Measurements from ENCODE around the gene TGFBR3.
"Not testable (repeated sequence)": the region's sequence is repeated elsewhere in the genome, so short reads cannot be mapped to it uniquely, and the experiment has no call there.

TGFBR3 gene

GRCh38 chr1:91881280-91881679, 4.7 kb downstream of the TGFBR3 start:
- no peak for DNase-seq

DNA sequence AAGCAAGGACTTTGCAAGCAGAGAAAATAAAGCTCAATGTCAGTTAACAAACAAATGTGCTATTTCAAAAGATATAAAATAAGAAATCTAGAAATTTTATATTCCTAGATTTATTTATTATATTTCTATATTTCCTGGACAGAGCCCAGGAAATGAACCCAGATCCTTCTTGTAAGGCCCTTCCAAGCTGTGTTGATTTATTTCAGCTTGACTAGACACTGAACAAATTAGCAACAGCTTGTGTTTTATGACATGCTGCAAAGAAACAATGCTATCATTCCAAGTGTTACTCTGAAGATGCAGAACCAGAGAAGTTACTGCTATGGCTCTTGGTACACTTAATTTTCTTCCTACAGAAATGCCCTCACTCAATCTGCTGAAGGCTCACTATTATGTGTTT, 6.2 kb downstream of the TGFBR3 start:
- DNase-seq: no peak

DNA sequence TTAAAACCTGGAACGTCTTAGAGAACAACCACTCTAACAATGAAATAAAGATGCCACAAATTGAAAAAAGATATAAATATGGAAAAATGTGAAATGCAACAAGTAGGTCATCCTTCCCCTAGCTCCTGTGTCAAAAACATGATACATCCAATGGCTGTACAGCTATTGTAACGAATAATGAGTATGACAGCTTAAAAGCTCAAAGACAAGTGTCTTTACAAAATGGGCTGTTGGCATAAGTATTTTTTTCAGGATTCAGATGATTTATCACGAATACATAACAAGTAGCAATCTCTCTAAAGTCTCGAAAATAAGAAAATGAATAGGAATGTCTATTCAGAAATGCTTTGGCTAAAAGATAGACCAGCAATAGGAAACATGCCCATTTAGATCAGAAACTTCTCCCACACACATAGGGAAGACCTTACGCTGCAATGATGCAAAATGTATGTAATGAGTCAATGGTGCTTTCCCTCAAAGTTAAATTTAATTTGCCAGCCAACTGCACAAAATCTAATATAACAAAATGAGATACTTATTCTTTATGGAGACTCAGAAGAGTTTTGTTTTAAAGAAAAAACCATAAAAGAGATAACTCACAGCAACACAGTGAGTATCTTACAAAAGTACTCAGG, 8.3 kb downstream of the TGFBR3 start:
- no peak for DNase-seq

DNA sequence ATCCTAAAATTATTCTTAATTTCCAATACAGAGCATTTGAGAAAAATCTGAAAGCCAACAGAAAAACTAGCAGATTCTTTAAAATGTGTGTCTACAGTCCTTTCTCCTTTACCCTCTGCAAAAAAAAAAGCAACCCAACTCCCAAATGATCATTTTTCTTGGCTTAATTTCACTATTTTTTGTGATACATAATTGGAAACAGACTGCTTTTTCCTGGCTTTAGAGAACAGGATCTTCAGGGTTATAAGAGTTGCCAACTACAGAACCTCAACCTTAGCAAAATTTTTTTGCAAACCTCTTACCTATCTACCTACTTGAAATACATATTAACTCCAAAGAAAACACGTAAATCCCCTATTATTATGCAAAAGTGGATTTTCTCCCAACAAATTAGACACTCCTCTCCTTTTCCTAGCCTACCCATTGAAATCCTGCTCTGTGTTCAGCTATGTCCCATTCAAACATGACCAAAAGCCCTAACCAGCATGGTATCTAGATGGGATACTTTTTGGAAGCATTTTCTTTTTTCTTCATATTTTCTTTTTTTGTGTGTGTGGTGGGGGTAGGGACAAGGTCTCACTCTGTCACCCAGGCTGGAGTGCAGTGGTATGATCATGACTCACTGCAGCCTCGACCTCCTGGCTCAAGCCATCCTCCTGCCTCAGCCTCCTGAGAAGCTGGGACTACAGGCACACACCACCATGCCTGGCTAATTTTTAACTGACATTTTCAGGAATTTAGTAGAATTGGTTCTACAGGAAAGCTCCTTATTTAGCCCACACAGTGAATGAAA, 9.0 kb downstream of the TGFBR3 start:
- DNase-seq: no peak

- DNase-seq: no peak
Observed at GRCh38 chr1:91876040-91876470, 9.9 kb downstream of the TGFBR3 start.

- DNase-seq: no peak
Observed at GRCh38 chr1:91874167-91874566, 11.8 kb downstream of the TGFBR3 start.

DNA sequence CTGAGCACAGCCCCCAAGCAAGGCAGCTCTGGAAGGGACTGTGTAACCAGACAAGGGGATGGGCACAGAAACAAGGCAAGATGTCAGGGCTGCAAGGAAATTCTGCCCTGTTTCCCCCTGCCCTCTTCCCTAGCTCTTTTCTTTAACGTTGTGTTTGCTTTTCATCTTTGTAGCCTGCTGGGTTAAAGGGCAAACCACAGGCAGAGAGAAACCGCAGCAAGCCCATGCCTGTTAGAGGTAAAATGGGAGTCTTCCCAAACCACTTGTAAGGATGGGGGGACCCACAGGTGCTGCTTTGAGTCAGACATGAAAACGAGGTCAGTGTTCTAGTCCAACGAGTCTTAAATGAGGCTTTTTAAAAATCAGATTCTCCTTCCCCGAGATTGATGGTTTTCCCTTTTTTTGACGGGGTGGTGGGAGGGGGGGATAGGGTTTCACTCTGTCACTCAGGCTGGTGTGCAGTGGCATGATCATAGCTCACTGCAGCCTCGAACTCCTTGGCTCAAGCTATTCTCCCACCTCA, 13.3 kb downstream of the TGFBR3 start:
- DNase-seq: no peak

- no peak for DNase-seq
Observed at GRCh38 chr1:91872000-91872399, 14.0 kb downstream of the TGFBR3 start.

GRCh38 chr1:91870322-91870721, 15.6 kb downstream of the TGFBR3 start:
- DNase-seq: no peak

- no peak for DNase-seq
Observed at GRCh38 chr1:91866425-91866824, 19.5 kb downstream of the TGFBR3 start.

DNA sequence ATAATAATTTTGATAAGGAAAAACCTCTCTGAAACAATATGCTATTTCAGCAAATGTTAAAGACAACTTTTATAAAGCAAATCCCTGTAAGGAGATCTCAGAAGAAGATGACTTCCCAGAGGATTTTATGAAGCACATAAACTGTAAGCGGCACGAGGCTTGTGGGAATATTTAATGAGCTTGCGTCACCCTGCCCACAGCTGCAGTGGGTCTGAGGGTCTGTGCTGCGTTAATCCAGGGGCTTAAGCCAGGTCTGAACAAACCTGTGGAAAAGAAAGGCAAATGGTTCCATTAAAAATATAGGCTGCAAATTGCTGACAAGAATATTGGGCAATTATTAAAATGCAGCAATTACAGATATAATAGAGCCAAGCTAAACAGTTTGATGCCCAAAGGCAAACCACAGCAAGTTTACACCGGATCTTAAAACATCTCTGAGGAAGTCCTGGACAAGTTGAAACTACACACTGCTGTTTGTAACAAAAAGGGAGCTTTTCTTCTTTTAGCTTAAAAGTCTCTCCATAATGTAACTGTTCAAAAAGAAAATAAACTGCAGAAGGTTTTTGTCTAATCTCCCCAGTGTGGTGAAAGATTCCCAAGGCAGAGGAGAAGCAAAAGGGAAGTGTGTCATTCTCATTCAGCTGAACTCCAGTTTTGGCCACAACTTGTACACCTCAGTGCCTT, 21.8 kb downstream of the TGFBR3 start:
- DNase-seq: no peak

- DNase-seq: no peak
Observed at GRCh38 chr1:91863498-91863897, 22.5 kb downstream of the TGFBR3 start.

DNA sequence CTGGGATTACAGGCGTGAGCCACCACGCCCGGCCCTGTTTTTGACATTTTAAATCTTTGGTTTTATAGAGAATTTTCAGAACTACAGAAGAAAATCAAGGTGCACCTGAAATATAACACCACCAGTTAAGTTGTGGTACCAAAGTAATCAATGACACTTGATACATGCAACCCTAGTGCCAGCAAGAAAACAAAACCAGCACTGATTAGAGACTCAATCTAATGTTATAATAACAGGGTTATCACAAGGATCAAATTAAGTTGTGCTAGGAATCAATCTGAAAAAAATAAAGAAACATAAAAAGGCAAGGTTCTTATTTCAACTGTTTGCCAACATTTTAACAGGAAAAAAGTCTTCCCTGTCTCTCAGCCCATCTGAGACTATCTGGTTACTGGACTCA, 23.8 kb downstream of the TGFBR3 start:
- no peak for DNase-seq

- DNase-seq: no peak
Observed at GRCh38 chr1:91857557-91858239, 28.3 kb downstream of the TGFBR3 start.

GRCh38 chr1:91856996-91857395, 29.0 kb downstream of the TGFBR3 start:
- DNase-seq: no peak

DNA sequence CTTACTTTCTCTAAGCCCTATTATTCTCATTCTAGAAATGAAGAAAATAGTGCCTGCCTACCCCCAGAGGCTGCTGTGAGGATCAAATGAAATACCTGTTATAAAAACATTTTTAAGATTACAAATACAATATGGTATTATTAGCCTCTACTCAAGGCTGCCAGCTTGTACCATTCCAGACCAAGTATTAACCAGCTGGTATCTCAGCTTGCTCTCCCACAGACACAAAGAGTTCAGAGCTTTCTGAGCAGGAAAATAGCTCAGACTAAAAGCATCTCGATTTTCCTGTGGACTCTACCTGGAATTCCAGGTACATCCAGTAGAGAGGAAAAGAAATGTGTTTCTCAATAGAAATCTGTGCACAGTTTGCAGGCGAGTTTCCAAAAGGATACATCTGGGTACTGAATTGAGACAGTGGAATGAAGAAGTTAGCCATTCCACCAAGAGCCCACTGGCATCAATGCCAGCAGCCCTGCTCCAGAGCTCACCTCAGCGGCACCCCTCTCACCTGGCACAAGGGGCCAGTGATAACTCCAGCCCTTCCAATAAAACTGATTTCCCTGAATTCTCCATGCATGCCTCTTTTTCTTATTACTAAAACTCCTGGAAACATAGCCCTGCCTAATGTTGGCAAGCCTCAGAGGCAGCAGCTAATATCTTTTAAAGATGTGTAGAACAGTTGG, 31.0 kb downstream of the TGFBR3 start:
- no peak for DNase-seq

DNA sequence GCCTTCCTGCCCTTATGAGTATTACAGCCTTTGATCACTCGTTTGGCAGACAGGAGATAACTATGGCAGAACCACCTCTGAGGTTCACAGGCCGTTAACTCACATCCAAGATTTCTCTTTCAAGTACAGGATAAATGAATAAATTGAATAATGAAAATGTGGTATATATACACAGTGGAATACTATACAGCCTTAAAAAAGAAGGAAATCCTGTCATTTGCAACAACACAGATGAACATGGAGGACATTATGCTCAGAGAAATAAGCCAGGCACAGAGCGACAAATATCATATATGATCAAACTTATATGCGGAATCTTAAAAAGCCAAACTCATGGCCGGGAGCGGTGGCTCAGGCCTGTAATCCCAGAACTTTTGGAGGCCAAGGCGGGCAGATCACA, 32.6 kb downstream of the TGFBR3 start:
- DNase-seq: no peak

DNA sequence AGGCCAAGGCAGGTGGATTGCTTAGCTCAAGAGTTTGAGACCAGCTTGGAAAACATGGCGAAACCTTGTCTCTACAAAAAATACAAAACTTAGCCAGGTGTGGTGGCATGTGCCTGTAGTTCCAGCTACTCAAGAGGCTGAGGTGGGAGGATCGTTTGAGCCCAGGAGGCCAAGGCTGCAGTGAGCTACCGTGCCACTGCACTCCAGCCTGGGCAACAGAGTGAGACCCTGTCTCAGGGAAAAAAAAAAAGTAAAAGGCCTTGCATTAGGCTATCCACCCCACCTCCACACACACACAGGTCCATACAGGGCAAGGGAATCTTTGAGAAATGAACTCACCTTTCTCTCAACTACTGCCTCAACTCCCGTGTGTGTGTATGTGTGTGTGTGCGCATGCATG, 33.9 kb downstream of the TGFBR3 start:
- DNase-seq: not testable (repeated sequence)

DNA sequence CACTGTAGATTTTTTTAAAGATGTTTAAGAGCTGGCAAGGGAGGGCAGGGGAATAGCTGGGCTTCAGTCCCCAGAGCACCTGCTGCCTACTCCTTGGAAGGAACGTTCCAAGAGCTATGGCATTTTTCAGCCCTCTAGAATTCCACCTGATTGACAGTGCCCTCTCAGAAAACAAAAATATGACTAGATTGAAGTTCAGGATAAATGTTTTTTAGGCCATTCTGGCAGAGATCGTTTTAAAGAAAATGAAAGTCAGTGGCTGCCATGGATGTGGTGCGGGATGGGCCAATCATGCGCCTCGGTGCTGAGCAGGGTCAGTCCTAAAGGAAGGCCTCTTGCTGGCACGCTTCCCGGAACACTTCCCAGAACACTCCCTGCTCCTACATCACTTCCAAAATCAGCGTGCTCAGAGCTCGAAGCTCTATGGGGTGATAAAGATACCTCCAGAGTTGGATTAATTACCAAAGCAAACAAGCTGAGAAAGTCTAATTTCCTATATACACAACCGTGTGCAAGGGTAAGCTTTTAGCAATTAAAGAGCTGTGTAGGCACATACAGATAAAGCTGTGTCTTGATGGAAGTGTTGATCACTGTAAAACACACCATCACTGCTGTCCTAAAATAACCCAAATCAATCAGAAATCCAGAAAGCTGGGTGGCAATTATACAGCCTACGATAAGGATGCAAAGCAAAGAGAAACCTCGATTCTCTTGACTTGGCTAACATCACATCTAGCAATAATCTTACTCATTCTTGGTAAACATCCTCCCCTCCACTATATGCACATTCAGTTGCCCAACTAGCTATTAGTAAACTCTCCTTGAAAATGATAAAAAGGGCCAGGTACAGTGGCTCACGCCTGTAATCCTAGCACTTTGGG, 34.6 kb downstream of the TGFBR3 start:
- DNase-seq: no peak

DNA sequence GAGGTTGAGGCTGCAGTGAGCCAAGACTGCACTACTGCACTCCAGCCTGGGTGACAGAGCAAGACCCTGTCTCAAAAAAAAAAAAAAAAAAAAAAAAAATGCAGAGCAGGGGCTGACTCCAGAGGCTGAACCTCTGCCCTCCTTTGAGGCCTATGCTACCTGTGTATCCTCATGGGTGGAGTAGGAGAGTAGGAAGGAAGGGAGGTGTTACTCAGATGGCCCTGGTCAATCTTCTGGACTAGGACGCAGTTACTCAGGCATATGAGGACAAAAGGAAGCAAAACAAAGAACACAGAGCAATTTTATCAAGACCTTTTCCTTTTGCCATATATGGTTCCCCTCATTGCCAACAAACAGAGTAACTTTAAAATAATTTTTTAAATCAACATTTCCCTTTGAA, 35.2 kb downstream of the TGFBR3 start:
- no peak for DNase-seq

DNA sequence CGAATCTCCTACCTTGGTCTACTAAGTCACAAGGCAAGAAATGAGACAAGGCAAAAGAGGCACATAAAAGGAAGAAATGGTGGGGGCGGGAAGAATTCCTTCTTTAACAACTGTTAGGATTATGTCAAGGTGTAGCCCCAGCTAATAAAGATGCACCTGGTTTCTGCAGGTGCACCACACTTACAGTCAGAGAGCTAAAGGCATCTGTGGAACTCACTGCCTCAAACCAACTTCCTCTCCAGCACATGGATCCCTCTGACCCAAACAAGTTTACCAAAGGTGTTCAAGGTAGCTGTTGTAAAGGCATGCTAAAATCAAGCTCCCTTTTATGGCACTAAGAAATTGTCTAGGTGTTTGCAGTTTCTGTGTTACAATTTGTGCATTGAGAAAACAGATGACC, 38.1 kb downstream of the TGFBR3 start:
- no peak for DNase-seq

DNA sequence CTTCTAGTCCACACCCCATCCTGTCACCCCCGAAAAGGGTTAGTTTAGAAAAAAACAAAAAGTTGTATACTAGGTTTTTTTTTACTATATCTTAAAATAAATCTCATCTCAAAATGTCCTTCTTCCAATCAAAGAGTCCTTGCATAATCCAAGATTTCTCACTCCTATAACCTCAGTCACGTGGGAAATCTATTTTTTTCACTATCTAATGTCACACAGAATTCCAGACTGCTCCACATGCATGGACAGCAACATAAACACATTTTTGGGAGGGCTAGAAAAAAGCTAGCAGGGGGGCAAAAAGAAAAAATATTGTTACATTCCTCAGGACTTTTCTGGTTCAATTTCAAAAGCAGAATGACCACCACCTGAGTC, 39.3 kb downstream of the TGFBR3 start:
- DNase-seq: no peak
